GM12874 (cell line): Measurements from ENCODE around the gene GPD1.

Experiments
- TF ChIP-seq, protein P1 (sequence below): IDR thresholded peaks from 2 replicates; pipeline ENCODE4 v1.5.1; 2011; ENCODE audit warnings: low read depth, mild to moderate bottlenecking, control low read depth, low read length, moderate library complexity; ENCODE audit not compliant: insufficient read depth

The GPD1 gene

DNA sequence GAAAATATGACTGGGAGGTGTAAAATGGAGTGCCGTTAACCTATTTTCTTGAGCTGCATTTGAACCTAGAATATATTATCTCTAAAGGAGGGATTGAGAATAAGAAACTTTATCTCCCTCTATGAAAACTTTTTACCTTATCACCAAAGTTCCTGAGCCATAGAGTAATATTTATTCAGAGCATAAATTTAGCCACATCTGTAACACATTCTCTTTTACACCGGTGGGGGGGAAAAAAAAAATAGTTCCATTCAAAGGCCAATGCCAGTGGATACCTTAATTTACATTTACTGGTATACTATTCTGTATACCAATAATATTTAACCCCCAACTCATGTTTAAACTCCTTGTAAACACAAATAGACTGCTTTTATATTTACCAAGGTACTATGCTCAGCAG, 41.6 kb downstream of the GPD1 start:
- TF ChIP-seq, protein P1, sequence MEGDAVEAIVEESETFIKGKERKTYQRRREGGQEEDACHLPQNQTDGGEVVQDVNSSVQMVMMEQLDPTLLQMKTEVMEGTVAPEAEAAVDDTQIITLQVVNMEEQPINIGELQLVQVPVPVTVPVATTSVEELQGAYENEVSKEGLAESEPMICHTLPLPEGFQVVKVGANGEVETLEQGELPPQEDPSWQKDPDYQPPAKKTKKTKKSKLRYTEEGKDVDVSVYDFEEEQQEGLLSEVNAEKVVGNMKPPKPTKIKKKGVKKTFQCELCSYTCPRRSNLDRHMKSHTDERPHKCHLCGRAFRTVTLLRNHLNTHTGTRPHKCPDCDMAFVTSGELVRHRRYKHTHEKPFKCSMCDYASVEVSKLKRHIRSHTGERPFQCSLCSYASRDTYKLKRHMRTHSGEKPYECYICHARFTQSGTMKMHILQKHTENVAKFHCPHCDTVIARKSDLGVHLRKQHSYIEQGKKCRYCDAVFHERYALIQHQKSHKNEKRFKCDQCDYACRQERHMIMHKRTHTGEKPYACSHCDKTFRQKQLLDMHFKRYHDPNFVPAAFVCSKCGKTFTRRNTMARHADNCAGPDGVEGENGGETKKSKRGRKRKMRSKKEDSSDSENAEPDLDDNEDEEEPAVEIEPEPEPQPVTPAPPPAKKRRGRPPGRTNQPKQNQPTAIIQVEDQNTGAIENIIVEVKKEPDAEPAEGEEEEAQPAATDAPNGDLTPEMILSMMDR = no peak

DNA sequence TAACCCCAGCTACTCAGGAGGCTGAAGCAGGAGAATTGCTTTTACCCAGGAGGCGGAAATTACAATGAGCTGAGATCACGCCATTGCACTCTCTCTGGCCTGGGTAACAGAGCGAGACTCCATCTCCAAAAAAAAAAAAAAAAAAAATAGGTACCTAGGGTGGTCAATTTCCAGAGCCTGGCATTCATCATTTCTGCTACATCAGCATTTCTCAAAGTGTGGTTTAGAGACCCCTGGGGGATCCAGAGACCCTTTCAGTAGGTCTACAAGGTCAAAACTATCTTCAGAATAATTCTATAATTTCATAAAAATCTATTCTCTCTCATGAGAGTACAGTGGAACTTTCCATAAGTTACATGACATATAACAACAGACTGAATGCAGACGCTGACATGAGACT, 43.5 kb downstream of the GPD1 start:
- TF ChIP-seq, protein P1 = no peak

DNA sequence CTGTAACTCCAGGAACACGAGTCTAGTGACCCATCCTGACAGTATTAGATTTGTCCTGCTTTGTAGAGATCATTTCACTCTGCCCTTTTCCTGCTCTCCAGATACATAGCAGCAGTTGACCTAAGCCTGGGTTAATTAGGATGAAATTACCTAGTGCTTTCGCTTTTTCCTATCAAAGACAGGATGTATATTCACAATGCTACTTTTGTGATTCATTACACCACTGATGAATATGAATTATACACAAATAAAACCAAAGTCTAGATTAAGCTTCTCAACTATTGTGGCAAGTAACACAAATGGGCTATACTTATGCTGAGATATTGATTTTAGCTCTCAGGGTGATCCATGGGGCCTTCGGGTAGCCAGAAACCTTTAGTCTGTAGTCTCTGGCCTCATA, 45.5 kb downstream of the GPD1 start:
- TF ChIP-seq, protein P1 = no peak

DNA sequence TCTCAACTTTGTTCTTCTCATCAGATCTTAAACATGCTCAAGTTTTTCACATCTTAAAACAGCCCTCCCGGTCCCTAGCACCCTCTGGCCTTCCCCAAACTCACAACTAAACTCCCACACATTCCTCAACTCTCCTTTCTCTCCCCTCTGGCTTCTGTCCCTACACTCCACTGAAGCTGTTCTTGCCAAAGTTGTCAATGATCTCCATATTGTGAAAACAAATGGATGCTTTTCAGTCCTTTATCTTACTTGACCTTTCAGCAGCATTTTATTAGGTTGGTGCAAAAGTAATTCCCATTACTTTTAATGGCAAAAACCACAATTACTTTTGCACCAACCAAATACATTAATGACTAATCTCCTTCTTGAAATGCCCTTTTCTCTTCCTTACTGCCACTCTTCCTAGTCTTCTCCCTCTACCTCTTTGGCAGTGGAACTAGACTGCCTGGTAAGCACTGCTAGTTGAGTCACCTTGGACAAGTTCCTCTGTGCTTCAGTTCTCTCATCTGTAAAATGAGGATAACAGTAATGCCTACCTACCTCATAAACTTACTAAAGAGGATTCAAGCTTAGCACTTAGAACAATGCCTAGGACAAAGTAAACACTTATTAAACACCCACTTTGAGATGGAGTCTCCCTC, 47.4 kb downstream of the GPD1 start:
- TF ChIP-seq, protein P1 = no peak

DNA sequence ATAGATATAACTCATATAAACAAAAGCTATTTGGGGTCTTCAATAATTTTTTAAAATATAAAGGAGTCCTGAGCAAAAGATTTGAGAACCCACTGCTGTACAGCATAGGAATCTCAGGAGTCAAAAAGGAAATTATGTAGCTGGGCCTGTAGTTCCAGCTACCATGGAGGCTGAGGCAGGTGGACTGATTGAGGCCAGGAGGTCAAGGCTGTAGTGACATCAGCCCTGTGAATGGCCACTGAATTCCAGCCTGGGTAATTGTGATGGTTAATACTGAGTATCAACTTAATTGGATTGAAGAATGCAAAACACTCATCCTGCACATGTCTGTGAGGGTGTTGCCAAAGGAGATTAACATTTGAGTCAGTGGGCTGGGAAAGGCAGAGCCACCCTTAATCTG, 52.8 kb downstream of the GPD1 start:
- TF ChIP-seq, protein P1 = no peak

DNA sequence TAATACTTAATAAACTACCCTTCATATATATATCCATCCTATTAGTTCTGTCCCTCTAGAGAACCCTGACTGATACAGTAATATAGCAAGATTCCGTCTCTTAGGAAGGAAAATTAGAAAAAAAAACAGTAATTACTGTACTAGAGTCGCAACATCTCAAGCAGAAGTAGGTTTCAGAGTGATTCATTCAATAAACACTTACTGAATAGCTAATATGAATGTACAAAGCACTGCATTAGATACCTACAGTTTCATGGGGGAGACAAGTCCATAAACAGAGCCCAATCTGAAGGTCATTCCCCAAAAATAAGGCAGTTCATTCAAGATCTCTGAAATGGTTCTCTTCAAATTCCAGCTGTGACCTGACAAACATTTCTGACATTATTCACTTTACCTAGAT, 53.5 kb downstream of the GPD1 start:
- TF ChIP-seq, protein P1 = no peak

DNA sequence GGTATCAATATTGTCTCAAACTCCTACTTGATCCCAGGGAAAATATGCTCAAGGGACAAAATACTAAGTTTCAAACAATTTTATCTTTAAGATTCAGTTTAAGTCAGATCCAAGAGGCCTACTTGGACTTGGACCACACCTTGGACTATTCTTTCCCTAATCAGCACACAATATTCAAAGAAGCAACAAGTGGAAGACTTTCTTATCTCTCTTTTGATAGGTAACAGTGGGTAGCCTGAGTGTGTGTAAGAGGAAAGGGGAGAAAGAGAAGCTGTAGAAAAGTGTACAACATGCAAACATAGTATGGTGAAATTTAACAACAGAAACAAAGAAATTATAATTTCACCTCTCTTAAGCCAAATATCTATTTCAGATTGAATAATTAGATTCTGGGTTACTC, 56.8 kb downstream of the GPD1 start:
- TF ChIP-seq, protein P1 = no peak
